ENCODE results near the gene ITPR1. TPM values are rescaled to one million over a fixed set of nuclear protein-coding genes. Genes with fewer than 3 reads are reported as not detected.

ITPR1 gene
- polyA plus RNA-seq, 1 donor, result 12.7 TPM

GRCh38 chr3:4729061-4729973, 236.2 kb downstream of the ITPR1 start:
- Histone ChIP-seq H3K9me3 (ENCODE audit: control insufficient read depth, low read depth, low read length) (no peaks in the 10 kb centered on the region), H3K4me1 (ENCODE audit: control insufficient read depth, insufficient read depth, low read length) (peaks cover 14% of the 10 kb centered on the region), H3K4me3 (ENCODE audit: low read length) (no peak overlapping the region), H3K27ac (ENCODE audit: low read length) (peak overlapping the region; percentile 57), H3K27me3 (ENCODE audit: control insufficient read depth, insufficient read depth, low read length) (no peaks in the 10 kb centered on the region), H3K36me3 (ENCODE audit: control insufficient read depth, insufficient read depth, low read length) (no peaks in the 10 kb centered on the region)
- WGBS (ENCODE audit: insufficient coverage, low lambda C conversion rate), result 40% methylated on average over 1 of the region's 6 CpGs
- DNase-seq, result peak; percentile 69 to 85

GRCh38 chr3:4730719-4731118, 237.6 kb downstream of the ITPR1 start:
- no peaks in the 10 kb centered on the region for H3K9me3 ChIP-seq (ENCODE audit: control insufficient read depth, low read depth, low read length)
- H3K36me3 ChIP-seq (ENCODE audit: control insufficient read depth, insufficient read depth, low read length), result no peaks in the 10 kb centered on the region
- no peak for DNase-seq
- H3K27ac ChIP-seq (ENCODE audit: low read length), result no peak overlapping the region
- H3K27me3 ChIP-seq (ENCODE audit: control insufficient read depth, insufficient read depth, low read length), result no peaks in the 10 kb centered on the region
- peaks cover 10% of the 10 kb centered on the region for H3K4me1 ChIP-seq (ENCODE audit: control insufficient read depth, insufficient read depth, low read length)
- H3K4me3 ChIP-seq (ENCODE audit: low read length), result no peak overlapping the region
- WGBS (ENCODE audit: insufficient coverage, low lambda C conversion rate), result no CpG with 5 or more reads among the region's 7 CpGs

- Histone ChIP-seq H3K9me3 (ENCODE audit: control insufficient read depth, low read depth, low read length) (no peaks in the 10 kb centered on the region), H3K36me3 (ENCODE audit: control insufficient read depth, insufficient read depth, low read length) (no peaks in the 10 kb centered on the region), H3K4me1 (ENCODE audit: control insufficient read depth, insufficient read depth, low read length) (peaks cover 10% of the 10 kb centered on the region), H3K27me3 (ENCODE audit: control insufficient read depth, insufficient read depth, low read length) (no peaks in the 10 kb centered on the region), H3K27ac (ENCODE audit: low read length) (no peak overlapping the region), H3K4me3 (ENCODE audit: low read length) (no peak overlapping the region)
- WGBS (ENCODE audit: insufficient coverage, low lambda C conversion rate), result 95% methylated on average over 4 of the region's 6 CpGs
- DNase-seq, result no peak
Observed at GRCh38 chr3:4731543-4732111, 238.5 kb downstream of the ITPR1 start.

- no peaks in the 10 kb centered on the region for H3K27me3 ChIP-seq (ENCODE audit: control insufficient read depth, insufficient read depth, low read length)
- peaks cover 10% of the 10 kb centered on the region for H3K4me1 ChIP-seq (ENCODE audit: control insufficient read depth, insufficient read depth, low read length)
- H3K9me3 ChIP-seq (ENCODE audit: control insufficient read depth, low read depth, low read length), result no peaks in the 10 kb centered on the region
- WGBS (ENCODE audit: insufficient coverage, low lambda C conversion rate), result no CpG with 5 or more reads among the region's 12 CpGs
- H3K27ac ChIP-seq (ENCODE audit: low read length), result no peak overlapping the region
- no peaks in the 10 kb centered on the region for H3K36me3 ChIP-seq (ENCODE audit: control insufficient read depth, insufficient read depth, low read length)
- DNase-seq, result no peak
- H3K4me3 ChIP-seq (ENCODE audit: low read length), result no peak overlapping the region
Observed at GRCh38 chr3:4732925-4733324, 239.8 kb downstream of the ITPR1 start.

- Histone ChIP-seq H3K36me3 (ENCODE audit: control insufficient read depth, insufficient read depth, low read length) (peaks cover 2% of the 10 kb centered on the region), H3K9me3 (ENCODE audit: control insufficient read depth, low read depth, low read length) (no peaks in the 10 kb centered on the region), H3K27me3 (ENCODE audit: control insufficient read depth, insufficient read depth, low read length) (no peaks in the 10 kb centered on the region), H3K27ac (ENCODE audit: low read length) (no peak overlapping the region), H3K4me3 (ENCODE audit: low read length) (no peak overlapping the region), H3K4me1 (ENCODE audit: control insufficient read depth, insufficient read depth, low read length) (peaks cover 2% of the 10 kb centered on the region)
- WGBS (ENCODE audit: insufficient coverage, low lambda C conversion rate), result no CpG with 5 or more reads among the region's 2 CpGs
- no peak for DNase-seq
Observed at GRCh38 chr3:4734454-4734853, 241.3 kb downstream of the ITPR1 start.

GRCh38 chr3:4735243-4735642, 242.1 kb downstream of the ITPR1 start:
- H3K4me3 ChIP-seq (ENCODE audit: low read length), result no peak overlapping the region
- H3K27ac ChIP-seq (ENCODE audit: low read length), result no peak overlapping the region
- no peak for DNase-seq
- no peaks in the 10 kb centered on the region for H3K4me1 ChIP-seq (ENCODE audit: control insufficient read depth, insufficient read depth, low read length)
- no peaks in the 10 kb centered on the region for H3K9me3 ChIP-seq (ENCODE audit: control insufficient read depth, low read depth, low read length)
- WGBS (ENCODE audit: insufficient coverage, low lambda C conversion rate), result 100% methylated on average over 1 of the region's 4 CpGs
- no peaks in the 10 kb centered on the region for H3K27me3 ChIP-seq (ENCODE audit: control insufficient read depth, insufficient read depth, low read length)
- peaks cover 2% of the 10 kb centered on the region for H3K36me3 ChIP-seq (ENCODE audit: control insufficient read depth, insufficient read depth, low read length)

GRCh38 chr3:4736284-4736861, 243.2 kb downstream of the ITPR1 start:
- H3K27ac ChIP-seq (ENCODE audit: low read length), result no peak overlapping the region
- peaks cover 7% of the 10 kb centered on the region for H3K4me1 ChIP-seq (ENCODE audit: control insufficient read depth, insufficient read depth, low read length)
- peaks cover 2% of the 10 kb centered on the region for H3K36me3 ChIP-seq (ENCODE audit: control insufficient read depth, insufficient read depth, low read length)
- no peaks in the 10 kb centered on the region for H3K27me3 ChIP-seq (ENCODE audit: control insufficient read depth, insufficient read depth, low read length)
- peak; percentile 48 to 74 for DNase-seq
- H3K4me3 ChIP-seq (ENCODE audit: low read length), result no peak overlapping the region
- WGBS (ENCODE audit: insufficient coverage, low lambda C conversion rate), result no CpG with 5 or more reads among the region's 14 CpGs
- H3K9me3 ChIP-seq (ENCODE audit: control insufficient read depth, low read depth, low read length), result no peaks in the 10 kb centered on the region

GRCh38 chr3:4738737-4739274, 245.7 kb downstream of the ITPR1 start:
- Histone ChIP-seq H3K4me3 (ENCODE audit: low read length) (no peak overlapping the region), H3K27me3 (ENCODE audit: control insufficient read depth, insufficient read depth, low read length) (no peaks in the 10 kb centered on the region), H3K27ac (ENCODE audit: low read length) (no peak overlapping the region), H3K4me1 (ENCODE audit: control insufficient read depth, insufficient read depth, low read length) (peaks cover 15% of the 10 kb centered on the region), H3K9me3 (ENCODE audit: control insufficient read depth, low read depth, low read length) (no peaks in the 10 kb centered on the region), H3K36me3 (ENCODE audit: control insufficient read depth, insufficient read depth, low read length) (peaks cover 2% of the 10 kb centered on the region)
- DNase-seq, result no peak
- WGBS (ENCODE audit: insufficient coverage, low lambda C conversion rate), result no CpG with 5 or more reads among the region's 9 CpGs

GRCh38 chr3:4739289-4740236, 246.4 kb downstream of the ITPR1 start:
- Histone ChIP-seq H3K4me3 (ENCODE audit: low read length) (no peak overlapping the region), H3K27ac (ENCODE audit: low read length) (no peak overlapping the region), H3K4me1 (ENCODE audit: control insufficient read depth, insufficient read depth, low read length) (peaks cover 19% of the 10 kb centered on the region), H3K36me3 (ENCODE audit: control insufficient read depth, insufficient read depth, low read length) (peaks cover 2% of the 10 kb centered on the region), H3K9me3 (ENCODE audit: control insufficient read depth, low read depth, low read length) (no peaks in the 10 kb centered on the region), H3K27me3 (ENCODE audit: control insufficient read depth, insufficient read depth, low read length) (no peaks in the 10 kb centered on the region)
- DNase-seq, result no peak
- 100% methylated on average over 1 of the region's 9 CpGs for WGBS (ENCODE audit: insufficient coverage, low lambda C conversion rate)

Measured in large intestine (tissue), 3 donors.